H9 (cell line): ENCODE data around the gene CSMD2. TPM values are rescaled to one million over a fixed set of nuclear protein-coding genes. Genes with fewer than 3 reads are reported as not detected.

ENCODE experiments used
- DNase-seq: peaks from one replicate; pipeline ENCODE4 v3.0.0-alpha.2; 2017
- H2AFZ ChIP-seq: one replicate; pipeline ENCODE4 v1.6.1; 2013; ENCODE audit warnings: mild to moderate bottlenecking, low read length, control low read depth, moderate library complexity
- H2AK5ac ChIP-seq: 2 replicates; pipeline ENCODE4 v1.6.1; 2013; ENCODE audit warnings: low read length, control low read depth, mixed read lengths; ENCODE audit not compliant: insufficient read length
- H2BK120ac ChIP-seq: one replicate; pipeline ENCODE4 v1.6.1; 2013; ENCODE audit warnings: low read depth, mild to moderate bottlenecking, low read length, control low read depth, inconsistent platforms; ENCODE audit not compliant: poor library complexity, severe bottlenecking
- H2BK12ac ChIP-seq: 2 replicates; pipeline ENCODE4 v1.6.1; 2013; ENCODE audit warnings: low read length, control low read depth, mixed read lengths, low read depth; ENCODE audit not compliant: insufficient read length
- H2BK15ac ChIP-seq: 2 replicates; pipeline ENCODE4 v1.6.1; 2013; ENCODE audit warnings: low read depth, low read length, control low read depth
- H2BK20ac ChIP-seq: one replicate; pipeline ENCODE4 v1.6.1; 2013; ENCODE audit warnings: low read depth, mild to moderate bottlenecking, low read length, control low read depth, inconsistent platforms; ENCODE audit not compliant: poor library complexity, severe bottlenecking
- H2BK5ac ChIP-seq: 2 replicates; pipeline ENCODE4 v1.6.1; 2013; ENCODE audit warnings: low read length, control low read depth, mixed read lengths; ENCODE audit not compliant: insufficient read length
- H3K14ac ChIP-seq: 2 replicates; pipeline ENCODE4 v1.6.1; 2013; ENCODE audit warnings: low read length, control low read depth; ENCODE audit not compliant: insufficient read depth
- H3K18ac ChIP-seq: 2 replicates; pipeline ENCODE4 v1.6.1; 2013; ENCODE audit warnings: low read depth, mild to moderate bottlenecking, mixed read lengths, low read length, control low read depth; ENCODE audit not compliant: insufficient read length
- H3K23ac ChIP-seq: 2 replicates; pipeline ENCODE4 v1.6.1; 2013; ENCODE audit warnings: low read length, control low read depth, mixed read lengths, low read depth; ENCODE audit not compliant: insufficient read length
- H3K23me2 ChIP-seq: 2 replicates; pipeline ENCODE4 v1.6.1; 2013; ENCODE audit warnings: low read depth, mild to moderate bottlenecking, mixed read lengths, low read length, control low read depth; ENCODE audit not compliant: insufficient read length, poor library complexity, severe bottlenecking
- H3K27ac ChIP-seq: 2 replicates; pipeline ENCODE4 v1.5.1; 2013; ENCODE audit warnings: low read length, control low read depth, mixed read lengths, low read depth; ENCODE audit not compliant: insufficient read length
- H3K27me3 ChIP-seq: 2 replicates; pipeline ENCODE4 v1.6.1; 2013; ENCODE audit warnings: low read length, control low read depth, inconsistent platforms; ENCODE audit not compliant: insufficient read depth
- H3K4ac ChIP-seq: 2 replicates; pipeline ENCODE4 v1.6.1; 2013; ENCODE audit warnings: low read depth, mild to moderate bottlenecking, control low read depth, inconsistent platforms, low read length, moderate library complexity
- H3K4me1 ChIP-seq: 2 replicates; pipeline ENCODE4 v1.6.1; 2013; ENCODE audit warnings: low read length, control low read depth, inconsistent platforms; ENCODE audit not compliant: insufficient read depth
- H3K4me2 ChIP-seq: 2 replicates; pipeline ENCODE4 v1.6.1; 2013; ENCODE audit warnings: low read length, control low read depth, mixed read lengths; ENCODE audit not compliant: insufficient read length, insufficient read depth
- H3K56ac ChIP-seq: 2 replicates; pipeline ENCODE4 v1.6.1; 2013; ENCODE audit warnings: low read depth, mild to moderate bottlenecking, mixed read lengths, low read length, control low read depth; ENCODE audit not compliant: insufficient read length
- H3K79me1 ChIP-seq: 2 replicates; pipeline ENCODE4 v1.6.1; 2013; ENCODE audit warnings: low read depth, mild to moderate bottlenecking, moderate library complexity, low read length, control low read depth, inconsistent platforms; ENCODE audit not compliant: insufficient read depth, poor library complexity, severe bottlenecking
- H3K79me2 ChIP-seq: 2 replicates; pipeline ENCODE4 v1.6.1; 2013; ENCODE audit warnings: low read length, control low read depth, inconsistent platforms; ENCODE audit not compliant: insufficient read depth
- H3K9ac ChIP-seq: 2 replicates; pipeline ENCODE4 v1.6.1; 2013; ENCODE audit warnings: low read length, control low read depth, mixed read lengths; ENCODE audit not compliant: insufficient read length; ENCODE audit errors: extremely low read depth
- H3K9me3 ChIP-seq: one replicate; pipeline ENCODE4 v1.6.1; 2013; ENCODE audit warnings: low read depth, low read length, inconsistent platforms; ENCODE audit not compliant: control insufficient read depth
- H3T11ph ChIP-seq: one replicate; pipeline ENCODE4 v1.6.1; 2013; ENCODE audit warnings: mild to moderate bottlenecking, low read length, control low read depth, inconsistent platforms
- H4K20me1 ChIP-seq: one replicate; pipeline ENCODE4 v1.6.1; 2013; ENCODE audit not compliant: control insufficient read depth, insufficient read length, insufficient read depth
- H4K5ac ChIP-seq: 2 replicates; pipeline ENCODE4 v1.6.1; 2013; ENCODE audit warnings: low read depth, mild to moderate bottlenecking, mixed read lengths, low read length, control low read depth; ENCODE audit not compliant: insufficient read length
- H4K8ac ChIP-seq: replicated peaks from 2 replicates; pipeline ENCODE4 v1.6.1; 2013; ENCODE audit warnings: low read length, control low read depth, mixed read lengths, low read depth; ENCODE audit not compliant: insufficient read length
- H4K91ac ChIP-seq: 2 replicates; pipeline ENCODE4 v1.6.1; 2013; ENCODE audit warnings: low read depth, mild to moderate bottlenecking, moderate library complexity, mixed read lengths, low read length, control low read depth; ENCODE audit not compliant: insufficient read length
- H3K27ac Mint-ChIP-seq, 3 experiments: 2 replicates in 2 of 3; 3 replicates in 1 of 3; pipeline ENCODE4 v1.8.0; 2020 to 2021; ENCODE audit warnings: mixed read lengths in 3 of 3, mild to moderate bottlenecking in 1 of 3, moderate library complexity in 1 of 3
- H3K27me3 Mint-ChIP-seq: 2 replicates; pipeline ENCODE4 v1.8.0; 2021; ENCODE audit warnings: low read depth, mild to moderate bottlenecking, moderate library complexity, mixed read lengths
- H3K36me3 Mint-ChIP-seq, 3 experiments: 2 replicates in 2 of 3; 3 replicates in 1 of 3; pipeline ENCODE4 v1.8.0; 2020 to 2021; ENCODE audit warnings: low read depth in 3 of 3, mixed read lengths in 3 of 3; ENCODE audit not compliant: insufficient read depth in 1 of 3
- H3K4me1 Mint-ChIP-seq, 2 experiments: 2 replicates each; pipeline ENCODE4 v1.8.0; 2020; ENCODE audit warnings: mixed read lengths in 2 of 2
- H3K4me3 Mint-ChIP-seq, 2 experiments: 2 replicates in 1 of 2; 3 replicates in 1 of 2; pipeline ENCODE4 v1.8.0; 2020 to 2021; ENCODE audit warnings: mild to moderate bottlenecking in 2 of 2, mixed read lengths in 2 of 2, moderate library complexity in 1 of 2
- H3K9me3 Mint-ChIP-seq, 2 experiments: 2 replicates in 1 of 2; 3 replicates in 1 of 2; pipeline ENCODE4 v1.8.0; 2020; ENCODE audit warnings: mild to moderate bottlenecking in 2 of 2, mixed read lengths in 2 of 2, moderate library complexity in 1 of 2
- WGBS: extraction: QIAGEN DNeasy Blood & Tissue Kit; methylation state at CpG from one replicate; pipeline ENCODE4 v1.1.7; 2013; ENCODE audit warnings: missing lambda C conversion rate, low lambda C conversion rate, mixed read lengths; ENCODE audit not compliant: insufficient read length; ENCODE audit errors: extremely low coverage; 5-methylcytosine and 5-hydroxymethylcytosine counted together
- total RNA-seq: library from RNA; stranded (reverse); gene quantifications from 2 replicates; pipeline ENCODE4 v1.2.1, GENCODE V29; 2021
- TF ChIP-seq, protein P1 (sequence below): fragments of 200-600 bp; sonication (generic); conservative IDR thresholded peaks from 3 replicates; pipeline ENCODE4 v1.8.0; 2021; ENCODE audit warnings: antibody characterized with exemption, mild to moderate bottlenecking

Gene CSMD2
- total RNA-seq, 1 experiment from 2014 or later = 6.4 TPM

DNA sequence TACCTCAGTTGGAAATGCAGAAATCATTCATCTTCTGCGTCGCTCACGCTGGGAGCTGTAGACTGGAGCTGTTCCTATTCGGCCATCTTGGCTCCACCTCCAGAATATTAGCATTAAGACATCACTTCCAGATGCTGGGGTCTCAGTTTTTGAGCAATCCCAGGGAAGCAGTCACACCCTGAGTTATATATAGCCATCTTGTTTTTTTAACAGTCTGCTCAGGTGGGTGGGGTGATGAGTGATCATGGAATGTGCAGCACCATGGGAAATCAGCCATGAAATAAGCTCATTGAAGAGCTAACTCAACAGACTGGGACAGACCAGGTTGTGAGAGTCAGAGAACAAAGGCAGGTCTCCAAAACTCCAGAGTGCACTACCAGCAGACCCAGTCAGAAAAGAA is 328.1 kb downstream of the CSMD2 start:
- no peaks in the 10 kb centered on the region for H3K27me3 ChIP-seq
- no peak overlapping the region for H4K91ac ChIP-seq
- no peak overlapping the region for H2AK5ac ChIP-seq
- peaks cover 10% of the 10 kb centered on the region for H3K9me3 ChIP-seq
- H3K79me1 ChIP-seq = no peaks in the 10 kb centered on the region
- no peaks in the 10 kb centered on the region for H3K23me2 ChIP-seq
- H2BK15ac ChIP-seq = no peak overlapping the region
- no peak overlapping the region for H4K5ac ChIP-seq
- no peak overlapping the region for H3K18ac ChIP-seq
- no peak overlapping the region for H2BK20ac ChIP-seq
- H2BK5ac ChIP-seq = no peak overlapping the region
- Mint-ChIP-seq H3K36me3 (peaks cover 16 to 35% (median 31%) of the 10 kb centered on the region in 3 experiments), H3K4me3 (no peak overlapping the region), H3K27ac (no peak overlapping the region), H3K27me3 (no peaks in the 10 kb centered on the region), H3K9me3 (peaks cover 29 to 35% of the 10 kb centered on the region in 2 experiments), H3K4me1 (no peaks in the 10 kb centered on the region)
- H3K4me2 ChIP-seq = no peak overlapping the region
- H2BK120ac ChIP-seq = no peak overlapping the region
- no peaks in the 10 kb centered on the region for H3K79me2 ChIP-seq
- no peak overlapping the region for H3K9ac ChIP-seq
- H3K4me1 ChIP-seq = no peaks in the 10 kb centered on the region
- H4K8ac ChIP-seq = no peak overlapping the region
- H3T11ph ChIP-seq = no peak overlapping the region
- no peak overlapping the region for H3K14ac ChIP-seq
- H3K23ac ChIP-seq = no peak overlapping the region
- no peak overlapping the region for H2AFZ ChIP-seq
- no peaks in the 10 kb centered on the region for H4K20me1 ChIP-seq
- no peak overlapping the region for H3K56ac ChIP-seq
- H3K4ac ChIP-seq = no peak overlapping the region
- no CpG with 5 or more reads among the region's 4 CpGs for WGBS
- no peak overlapping the region for H3K27ac ChIP-seq
- H2BK12ac ChIP-seq = no peak overlapping the region
- no peak for DNase-seq
- TF ChIP-seq, protein P1, sequence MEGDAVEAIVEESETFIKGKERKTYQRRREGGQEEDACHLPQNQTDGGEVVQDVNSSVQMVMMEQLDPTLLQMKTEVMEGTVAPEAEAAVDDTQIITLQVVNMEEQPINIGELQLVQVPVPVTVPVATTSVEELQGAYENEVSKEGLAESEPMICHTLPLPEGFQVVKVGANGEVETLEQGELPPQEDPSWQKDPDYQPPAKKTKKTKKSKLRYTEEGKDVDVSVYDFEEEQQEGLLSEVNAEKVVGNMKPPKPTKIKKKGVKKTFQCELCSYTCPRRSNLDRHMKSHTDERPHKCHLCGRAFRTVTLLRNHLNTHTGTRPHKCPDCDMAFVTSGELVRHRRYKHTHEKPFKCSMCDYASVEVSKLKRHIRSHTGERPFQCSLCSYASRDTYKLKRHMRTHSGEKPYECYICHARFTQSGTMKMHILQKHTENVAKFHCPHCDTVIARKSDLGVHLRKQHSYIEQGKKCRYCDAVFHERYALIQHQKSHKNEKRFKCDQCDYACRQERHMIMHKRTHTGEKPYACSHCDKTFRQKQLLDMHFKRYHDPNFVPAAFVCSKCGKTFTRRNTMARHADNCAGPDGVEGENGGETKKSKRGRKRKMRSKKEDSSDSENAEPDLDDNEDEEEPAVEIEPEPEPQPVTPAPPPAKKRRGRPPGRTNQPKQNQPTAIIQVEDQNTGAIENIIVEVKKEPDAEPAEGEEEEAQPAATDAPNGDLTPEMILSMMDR = no peak
